HG02623 (cell line): ENCODE measurements around the gene ZNHIT2.

Experiments used
- ATAC-seq: cut with Tn5 transposase; IDR thresholded peaks from one replicate; pipeline ENCODE4 v1.9.1; 2021; ENCODE audit warnings: moderate library complexity; ENCODE audit not compliant: unreplicated experiment

ZNHIT2 gene

DNA sequence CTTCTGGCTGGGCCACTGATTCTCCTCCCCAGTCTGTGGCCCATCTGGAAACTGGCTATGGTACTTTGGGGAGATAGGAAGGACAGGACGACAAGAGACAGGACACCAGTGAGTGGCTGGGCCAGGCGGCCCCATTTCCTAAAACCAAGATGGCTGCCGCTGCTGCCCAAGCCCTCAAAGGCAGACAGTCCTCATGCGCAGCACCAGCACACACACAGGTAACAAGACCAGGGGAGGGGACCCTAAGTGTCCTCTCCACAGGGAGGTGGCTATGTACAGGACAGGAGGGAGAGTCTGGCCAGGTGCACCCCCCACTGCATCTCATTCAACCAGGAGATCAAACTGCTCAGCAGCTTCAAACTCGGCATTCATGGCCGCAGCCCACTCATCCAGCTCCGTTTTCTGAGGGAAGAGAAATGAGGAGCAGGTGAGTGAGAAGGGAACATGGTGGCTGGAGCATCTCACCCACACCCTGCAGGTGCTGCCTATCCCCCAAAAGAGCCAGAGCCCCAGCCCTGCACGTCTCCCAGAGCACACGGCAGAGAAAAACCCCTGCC lies 38.6 kb downstream of the ZNHIT2 start:
- no peak for ATAC-seq

DNA sequence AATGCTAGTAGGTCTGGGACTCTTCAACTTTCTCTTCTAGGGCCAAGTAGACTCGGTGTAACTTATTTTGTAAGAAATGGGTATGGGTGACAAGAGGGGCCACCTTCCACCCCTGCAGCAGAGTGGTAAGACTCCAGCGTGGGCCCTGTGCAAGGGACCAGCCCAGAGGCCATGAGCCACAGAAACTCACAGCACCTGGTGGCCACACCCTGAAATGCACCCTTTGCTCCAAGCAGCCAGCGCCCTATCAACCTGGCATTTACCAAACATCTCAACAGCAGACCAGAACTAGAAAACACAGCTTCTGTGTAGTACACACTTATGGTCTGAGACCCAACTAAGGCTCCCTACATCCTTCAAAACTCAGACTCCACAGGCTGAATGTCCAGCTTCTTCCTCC lies 39.4 kb downstream of the ZNHIT2 start:
- ATAC-seq, result no peak

DNA sequence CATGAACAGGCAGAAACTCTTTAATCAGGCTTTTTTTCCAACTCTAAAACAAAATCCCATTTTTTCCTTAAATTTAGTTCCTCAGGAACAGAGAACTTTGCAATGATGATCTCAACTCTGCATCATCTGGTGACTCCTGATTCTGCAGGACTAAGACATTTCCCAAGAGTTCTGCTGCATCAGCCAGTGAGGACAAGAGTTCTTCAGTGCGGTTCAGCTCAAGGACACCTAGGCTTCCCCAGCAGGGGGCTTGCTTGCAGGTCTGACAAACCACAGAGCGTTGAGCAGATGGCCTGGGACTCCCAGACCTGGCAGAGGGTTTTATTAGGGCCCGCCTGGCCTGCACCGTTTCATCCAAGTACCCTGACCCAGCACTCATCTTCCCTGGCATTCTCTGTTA lies 40.0 kb downstream of the ZNHIT2 start:
- ATAC-seq, result no peak

DNA sequence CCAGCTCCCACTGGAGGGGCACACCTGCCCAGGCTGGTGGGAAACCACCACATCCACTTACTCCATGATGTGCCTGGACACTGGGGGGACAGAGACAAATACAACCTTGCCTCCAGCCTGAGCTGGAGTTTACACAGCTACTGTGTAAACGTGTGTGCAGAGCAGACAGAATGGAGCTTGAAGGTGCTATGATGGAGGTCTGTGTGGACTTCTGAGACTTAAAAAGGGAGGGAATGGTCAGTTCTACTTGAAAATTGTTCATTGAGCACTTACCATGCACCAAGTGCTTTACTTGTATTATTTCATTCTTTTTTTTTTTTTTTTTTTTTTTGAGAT lies 44.9 kb downstream of the ZNHIT2 start:
- ATAC-seq, result no peak

DNA sequence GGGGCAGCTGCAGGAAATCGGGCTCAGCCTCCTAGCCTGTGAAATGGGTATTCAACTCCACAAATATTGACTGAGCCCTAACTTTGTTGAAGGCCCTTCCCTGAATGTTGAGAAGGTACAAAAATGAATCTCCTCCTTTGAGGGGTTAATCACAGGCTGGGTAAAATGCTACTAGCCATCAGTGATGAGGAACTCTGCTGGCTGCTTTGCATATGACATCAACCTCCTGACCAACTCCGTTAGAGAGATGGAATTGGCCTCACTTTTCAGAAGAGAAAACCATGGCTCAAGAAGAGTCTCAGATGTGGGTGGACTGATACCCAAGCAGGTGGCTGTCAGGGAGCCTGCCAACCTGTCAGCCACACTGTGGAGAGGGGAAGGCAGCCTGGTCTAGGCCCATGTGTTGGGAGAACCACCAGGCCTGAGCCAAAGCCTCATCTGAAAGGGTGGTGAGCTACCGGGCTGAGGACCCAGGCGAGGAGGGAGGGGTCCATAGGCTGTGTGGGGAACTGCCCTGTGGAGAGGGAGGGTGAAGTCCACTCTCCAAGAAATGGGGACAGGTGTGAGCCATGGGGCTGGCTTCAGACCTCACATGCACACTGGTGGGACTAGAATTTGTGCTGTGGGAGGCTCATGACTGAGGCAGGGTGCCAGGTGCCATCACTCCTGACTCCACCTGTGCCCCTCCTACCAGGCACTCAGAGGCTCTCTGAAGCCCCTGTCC lies 45.4 kb downstream of the ZNHIT2 start:
- ATAC-seq, result no peak

DNA sequence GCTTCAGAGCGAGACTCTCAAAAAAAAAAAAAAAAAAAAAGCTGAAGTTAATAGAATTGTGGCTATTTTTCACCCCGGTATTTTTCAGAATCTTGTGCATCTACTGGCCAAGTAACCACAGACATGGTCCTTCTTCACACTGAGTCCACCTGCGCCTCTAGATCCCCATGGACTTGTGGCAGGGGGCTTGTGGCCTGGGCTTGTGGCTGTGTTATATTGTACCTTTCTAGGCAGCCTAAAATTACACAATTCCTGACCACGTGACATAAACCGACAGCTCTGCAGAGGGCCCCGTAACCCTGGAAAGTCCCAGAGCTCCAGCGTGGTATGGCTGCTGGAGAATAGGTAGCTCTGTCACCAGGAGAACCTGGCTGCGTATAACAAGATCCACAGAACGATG lies 48.3 kb downstream of the ZNHIT2 start:
- ATAC-seq, result no peak

DNA sequence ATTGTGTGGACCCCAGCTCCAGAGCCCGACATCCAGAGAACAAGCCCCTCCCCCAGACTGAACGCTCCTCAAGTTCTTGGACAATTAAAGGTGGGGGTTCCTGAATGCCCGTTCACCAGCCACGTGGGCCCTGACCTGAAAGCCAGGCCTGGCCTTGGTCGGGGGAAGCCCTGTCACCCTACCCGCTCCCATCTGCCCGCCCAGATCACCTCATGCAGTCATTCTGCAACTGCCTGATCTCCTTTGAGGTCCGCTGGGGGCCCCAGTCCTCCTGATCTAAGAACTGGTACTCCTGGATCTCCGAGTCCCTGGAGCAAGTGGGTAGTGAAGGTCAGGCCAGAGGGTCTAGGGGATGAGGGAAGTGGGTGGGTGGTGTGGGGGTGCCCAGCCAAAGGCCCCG lies 50.1 kb downstream of the ZNHIT2 start:
- no peak for ATAC-seq

DNA sequence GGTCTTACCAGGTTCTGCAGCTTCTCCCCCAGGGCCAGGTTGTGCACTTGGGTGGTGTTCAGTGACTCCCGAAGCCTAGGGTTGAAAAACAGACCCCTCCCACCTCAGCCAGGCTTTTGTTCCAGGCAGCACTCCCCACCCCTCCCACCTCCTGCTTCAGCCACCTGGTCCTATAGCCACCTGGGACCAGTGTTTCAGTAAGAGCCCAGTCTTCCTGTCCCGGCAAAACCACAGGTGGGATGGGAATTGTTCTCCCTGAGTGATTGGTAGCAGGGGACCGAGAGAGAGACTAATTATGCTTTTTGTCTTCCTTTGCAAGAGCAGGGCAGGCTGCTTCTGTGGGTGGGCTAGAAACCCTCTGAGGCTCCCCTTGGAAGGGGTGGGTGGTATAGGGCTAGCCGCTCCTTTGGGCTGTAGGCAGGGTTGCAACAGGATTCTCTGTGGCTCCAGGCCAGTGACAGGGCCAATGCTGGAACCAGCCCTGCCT lies 50.7 kb downstream of the ZNHIT2 start:
- ATAC-seq, result no peak
